Measurements from ENCODE around the gene THADA. TPM values are rescaled to one million over a fixed set of nuclear protein-coding genes. Genes with fewer than 3 reads are reported as not detected.

THADA gene
- total RNA-seq, 1 donor from 2014 or later = 32.9 TPM

- peaks cover 2% of the 10 kb centered on the region for H3K4me1 ChIP-seq
- H3K27ac ChIP-seq = no peak overlapping the region
- no peak for TF ChIP-seq CTCF (IDR thresholded peaks at IDR 0.05)
- no peaks in the 10 kb centered on the region for H3K27me3 ChIP-seq
- no peak for DNase-seq
- no peak overlapping the region for H3K4me3 ChIP-seq
- intact Hi-C loops (cut with DNase I) = no loop called here
- ATAC-seq = no peak
- H3K36me3 ChIP-seq = no peaks in the 10 kb centered on the region
- no peaks in the 10 kb centered on the region for H3K9me3 ChIP-seq
Observed at GRCh38 chr2:43375746-43376522, 219.9 kb downstream of the THADA start.

- intact Hi-C loops (cut with DNase I) = no loop called here
Observed at GRCh38 chr2:43372416-43373081, 223.3 kb downstream of the THADA start.

DNA sequence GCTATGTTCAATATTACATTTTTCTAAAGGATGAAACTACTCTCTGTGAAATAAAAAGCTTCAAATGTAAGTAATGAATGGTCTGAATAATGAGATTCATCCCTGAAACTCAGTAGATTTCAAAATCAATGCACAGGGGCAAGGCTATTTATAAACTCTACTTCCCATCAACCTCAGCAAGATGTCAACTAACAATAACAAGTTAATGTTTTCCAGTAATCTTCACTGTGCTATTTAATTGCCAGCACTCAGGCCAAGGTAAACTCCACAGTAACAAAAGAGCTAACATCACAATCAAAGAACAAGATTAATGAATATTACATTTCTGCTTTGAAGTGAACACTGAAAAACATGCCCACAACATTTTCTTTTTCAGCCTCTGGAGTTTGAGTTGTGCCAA lies 225.1 kb downstream of the THADA start:
- Histone ChIP-seq H3K4me1 (peaks cover 9% of the 10 kb centered on the region), H3K4me3 (no peak overlapping the region), H3K27me3 (no peaks in the 10 kb centered on the region), H3K9me3 (no peaks in the 10 kb centered on the region), H3K27ac (no peak overlapping the region), H3K36me3 (no peaks in the 10 kb centered on the region)
- DNase-seq = no peak
- intact Hi-C loops (cut with DNase I) = no loop called here
- TF ChIP-seq CTCF (IDR thresholded peaks at IDR 0.05) = no peak
- ATAC-seq = no peak

More at GRCh38 chr2:43372416-43373081, 223.3 kb downstream of the THADA start:
- H3K27me3 ChIP-seq = no peaks in the 10 kb centered on the region
- peaks cover 9% of the 10 kb centered on the region for H3K4me1 ChIP-seq
- H3K27ac ChIP-seq = no peak overlapping the region
- H3K36me3 ChIP-seq = no peaks in the 10 kb centered on the region
- DNase-seq (no peak), ATAC-seq (no peak)
- no peak overlapping the region for H3K4me3 ChIP-seq
- TF ChIP-seq CTCF (IDR thresholded peaks at IDR 0.05) = no peak
- H3K9me3 ChIP-seq = no peaks in the 10 kb centered on the region

DNA sequence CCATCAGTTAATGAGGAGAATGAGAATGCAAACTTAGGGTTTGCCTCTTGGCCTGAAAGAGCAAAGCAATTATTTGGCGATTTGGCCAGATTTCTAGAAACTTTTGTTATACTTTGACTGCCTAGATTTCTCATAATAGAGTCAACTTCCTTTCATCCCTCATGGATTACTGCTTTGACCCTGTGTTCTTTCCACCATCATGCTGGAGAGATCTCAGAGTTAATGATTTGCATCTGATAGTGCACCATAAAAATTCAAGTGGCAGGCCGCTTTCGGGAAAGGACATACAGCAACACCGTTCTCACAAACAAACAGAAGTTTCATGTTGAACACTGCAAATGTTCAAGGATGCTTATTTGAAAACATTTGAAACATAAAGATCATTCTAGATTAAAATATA lies 225.7 kb downstream of the THADA start:
- Histone ChIP-seq H3K27ac (no peak overlapping the region), H3K27me3 (no peaks in the 10 kb centered on the region), H3K36me3 (no peaks in the 10 kb centered on the region), H3K4me3 (no peak overlapping the region), H3K4me1 (peaks cover 9% of the 10 kb centered on the region), H3K9me3 (no peaks in the 10 kb centered on the region)
- no peak for TF ChIP-seq CTCF (IDR thresholded peaks at IDR 0.05)
- no peak for ATAC-seq
- intact Hi-C loops (cut with DNase I) = no loop called here
- no peak for DNase-seq

DNA sequence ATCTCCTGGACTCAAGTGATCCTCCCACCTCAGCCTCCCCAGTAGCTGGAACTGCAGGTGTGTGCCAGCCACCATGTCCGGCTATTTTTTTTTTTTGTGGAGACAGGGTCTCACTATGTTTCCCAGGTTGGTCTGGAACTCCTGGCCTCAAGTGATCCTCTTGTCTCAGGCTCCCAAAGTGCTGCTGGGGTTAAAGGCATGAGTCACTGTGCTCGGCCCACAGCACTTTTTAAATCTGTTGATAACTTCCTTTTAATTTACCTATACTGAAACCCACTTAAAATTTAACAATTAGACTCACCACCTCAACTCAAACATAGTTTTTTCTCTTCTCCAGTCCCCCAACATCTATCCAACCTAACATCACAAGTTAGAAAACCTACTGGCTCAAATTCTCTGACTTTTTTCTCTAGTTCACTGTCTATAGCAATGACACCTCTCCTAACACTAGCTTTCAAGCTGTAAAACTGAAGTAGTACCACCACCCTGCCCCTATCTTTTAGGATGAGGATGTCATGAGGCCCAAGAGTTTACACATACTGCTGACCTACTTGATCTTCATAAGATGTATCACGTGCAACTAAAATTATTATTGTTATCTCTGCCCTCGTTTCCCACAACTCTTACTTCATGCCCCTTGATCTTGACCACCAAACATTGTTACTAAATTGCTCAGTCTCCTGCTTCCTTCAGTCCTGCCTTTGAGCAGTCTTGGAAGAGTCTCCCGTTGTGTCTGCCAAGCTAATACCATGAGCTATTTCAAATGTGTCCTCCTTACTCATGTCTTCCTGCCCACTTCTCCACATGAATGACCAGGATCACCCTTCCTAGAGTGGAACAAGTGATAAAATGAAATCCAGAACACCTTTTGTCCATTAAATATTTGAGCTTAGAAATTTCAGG lies 227.1 kb downstream of the THADA start:
- Histone ChIP-seq H3K9me3 (no peaks in the 10 kb centered on the region), H3K36me3 (no peaks in the 10 kb centered on the region), H3K4me3 (no peak overlapping the region), H3K4me1 (peaks cover 9% of the 10 kb centered on the region), H3K27me3 (no peaks in the 10 kb centered on the region), H3K27ac (no peak overlapping the region)
- TF ChIP-seq CTCF (IDR thresholded peaks at IDR 0.05) = no peak
- intact Hi-C loops (cut with DNase I) = no loop called here
- DNase-seq (no peak), ATAC-seq (no peak)
